ENCODE data around the gene C17orf67. TPM values are rescaled to one million over a fixed set of nuclear protein-coding genes. Genes with fewer than 3 reads are reported as not detected.

Gene C17orf67
- polyA plus RNA-seq, 1 donor (not counting 4 experiments of a cell fraction or from before 2014, with no cell fraction given), result 0.46 TPM

DNA sequence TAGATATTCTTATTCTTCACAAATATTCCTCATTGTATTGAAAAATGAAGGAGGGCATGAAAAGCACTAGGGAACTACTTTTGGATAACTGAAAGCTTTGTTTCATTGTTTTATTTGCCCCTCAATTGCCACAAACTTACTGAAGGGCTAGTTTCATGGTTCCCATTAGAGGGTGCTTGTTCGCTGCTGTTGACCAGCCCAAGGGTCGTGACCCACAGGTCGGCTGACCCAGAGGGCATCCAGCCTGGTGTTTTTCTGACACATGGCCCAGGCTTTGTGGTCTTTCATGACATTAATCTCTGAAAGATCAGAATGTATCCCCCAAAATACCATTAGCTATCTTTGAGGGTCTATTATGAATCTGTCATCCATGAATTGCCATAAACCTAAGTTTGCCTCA, 30.3 kb upstream of the C17orf67 start:
- Histone ChIP-seq H3K9ac (ENCODE audit: control insufficient read depth, extremely low read depth, insufficient read depth, low read length) (no peak overlapping the region), H3K27me3 (ENCODE audit: control insufficient read depth, extremely low read depth, insufficient read depth, low read length) (no peaks in the 10 kb centered on the region), H3K4me1 (ENCODE audit: control insufficient read depth, extremely low read depth, insufficient read depth, low read length) (no peaks in the 10 kb centered on the region), H3K36me3 (ENCODE audit: control insufficient read depth in 2 of 2, extremely low read depth in 1 of 2, insufficient read depth in 2 of 2, low read length in 2 of 2) (peaks cover 5 to 16% of the 10 kb centered on the region in 2 experiments), H3K79me2 (ENCODE audit: control insufficient read depth, insufficient read depth, low read length) (no peaks in the 10 kb centered on the region), H2AFZ (ENCODE audit: control insufficient read depth, low read length) (no peak overlapping the region), H3K4me3 (ENCODE audit: control insufficient read depth in 2 of 3, extremely low read depth in 1 of 3, insufficient read depth in 2 of 3, low read depth in 1 of 3, low read length in 3 of 3) (no peak overlapping the region), H3K9me1 (ENCODE audit: control insufficient read depth, extremely low read depth, insufficient read depth, low read length) (no peaks in the 10 kb centered on the region), H3K4me2 (ENCODE audit: control insufficient read depth, extremely low read depth, insufficient read depth, low read depth, low read length) (no peak overlapping the region), H3K27ac (ENCODE audit: control insufficient read depth, insufficient read depth, low read length) (no peak overlapping the region), H3K9me3 (ENCODE audit: control insufficient read depth, low read depth, low read length) (no peaks in the 10 kb centered on the region), H4K20me1 (ENCODE audit: control insufficient read depth, extremely low read depth, insufficient read depth, low read length) (no peaks in the 10 kb centered on the region)
- DNase-seq (ENCODE audit: low read depth, low spot score) (no peak), FAIRE-seq (no peak)
- dilution Hi-C loops (cut with MboI; ENCODE audit: extremely low pct_ligation_motif_present, low sequenced_read_pairs), result no loop called here
- TF ChIP-seq, protein P1, sequence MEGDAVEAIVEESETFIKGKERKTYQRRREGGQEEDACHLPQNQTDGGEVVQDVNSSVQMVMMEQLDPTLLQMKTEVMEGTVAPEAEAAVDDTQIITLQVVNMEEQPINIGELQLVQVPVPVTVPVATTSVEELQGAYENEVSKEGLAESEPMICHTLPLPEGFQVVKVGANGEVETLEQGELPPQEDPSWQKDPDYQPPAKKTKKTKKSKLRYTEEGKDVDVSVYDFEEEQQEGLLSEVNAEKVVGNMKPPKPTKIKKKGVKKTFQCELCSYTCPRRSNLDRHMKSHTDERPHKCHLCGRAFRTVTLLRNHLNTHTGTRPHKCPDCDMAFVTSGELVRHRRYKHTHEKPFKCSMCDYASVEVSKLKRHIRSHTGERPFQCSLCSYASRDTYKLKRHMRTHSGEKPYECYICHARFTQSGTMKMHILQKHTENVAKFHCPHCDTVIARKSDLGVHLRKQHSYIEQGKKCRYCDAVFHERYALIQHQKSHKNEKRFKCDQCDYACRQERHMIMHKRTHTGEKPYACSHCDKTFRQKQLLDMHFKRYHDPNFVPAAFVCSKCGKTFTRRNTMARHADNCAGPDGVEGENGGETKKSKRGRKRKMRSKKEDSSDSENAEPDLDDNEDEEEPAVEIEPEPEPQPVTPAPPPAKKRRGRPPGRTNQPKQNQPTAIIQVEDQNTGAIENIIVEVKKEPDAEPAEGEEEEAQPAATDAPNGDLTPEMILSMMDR (optimal IDR thresholded peaks at IDR 0.05 in 1 of 3, IDR thresholded peaks at IDR 0.05 in 1 of 3, conservative IDR thresholded peaks at IDR 0.05 in 1 of 3; ENCODE audit: extremely low read depth in 1 of 3, insufficient read depth in 2 of 3, low read length in 3 of 3), result no peak
- no peak for TF ChIP-seq EZH2 (IDR thresholded peaks at IDR 0.05; ENCODE audit: low read length)

DNA sequence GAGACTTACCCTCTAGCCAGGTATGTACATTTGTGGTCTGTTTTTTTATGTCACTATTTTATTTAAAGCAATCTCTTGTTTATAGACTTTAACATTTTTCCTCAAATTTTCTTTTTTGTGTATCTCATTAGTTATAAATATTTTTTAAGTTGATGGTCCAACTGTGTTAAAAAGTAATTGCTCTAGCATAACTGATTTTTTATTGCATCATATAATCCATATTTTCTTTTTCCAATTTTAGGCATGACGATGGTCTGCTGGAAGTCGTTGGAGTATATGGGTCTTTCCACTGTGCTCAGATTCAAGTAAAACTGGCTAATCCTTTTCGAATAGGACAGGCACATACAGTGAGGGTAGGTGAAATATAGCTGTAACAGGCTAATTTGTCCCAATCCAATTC, 28.2 kb upstream of the C17orf67 start:
- Histone ChIP-seq H3K9ac (ENCODE audit: control insufficient read depth, extremely low read depth, insufficient read depth, low read length) (no peak overlapping the region), H3K27me3 (ENCODE audit: control insufficient read depth, extremely low read depth, insufficient read depth, low read length) (no peaks in the 10 kb centered on the region), H3K27ac (ENCODE audit: control insufficient read depth, insufficient read depth, low read length) (no peak overlapping the region), H3K36me3 (ENCODE audit: control insufficient read depth in 2 of 2, extremely low read depth in 1 of 2, insufficient read depth in 2 of 2, low read length in 2 of 2) (peaks cover 5 to 16% of the 10 kb centered on the region in 2 experiments), H3K4me2 (ENCODE audit: control insufficient read depth, extremely low read depth, insufficient read depth, low read depth, low read length) (no peak overlapping the region), H3K9me3 (ENCODE audit: control insufficient read depth, low read depth, low read length) (no peaks in the 10 kb centered on the region), H4K20me1 (ENCODE audit: control insufficient read depth, extremely low read depth, insufficient read depth, low read length) (no peaks in the 10 kb centered on the region), H3K9me1 (ENCODE audit: control insufficient read depth, extremely low read depth, insufficient read depth, low read length) (no peaks in the 10 kb centered on the region), H2AFZ (ENCODE audit: control insufficient read depth, low read length) (no peak overlapping the region), H3K4me1 (ENCODE audit: control insufficient read depth, extremely low read depth, insufficient read depth, low read length) (no peaks in the 10 kb centered on the region), H3K79me2 (ENCODE audit: control insufficient read depth, insufficient read depth, low read length) (no peaks in the 10 kb centered on the region), H3K4me3 (ENCODE audit: control insufficient read depth in 2 of 3, extremely low read depth in 1 of 3, insufficient read depth in 2 of 3, low read depth in 1 of 3, low read length in 3 of 3) (no peak overlapping the region)
- dilution Hi-C loops (cut with MboI; ENCODE audit: extremely low pct_ligation_motif_present, low sequenced_read_pairs), result no loop called here
- DNase-seq (ENCODE audit: low read depth, low spot score), result no peak
- TF ChIP-seq, protein P1 (optimal IDR thresholded peaks at IDR 0.05 in 1 of 3, IDR thresholded peaks at IDR 0.05 in 1 of 3, conservative IDR thresholded peaks at IDR 0.05 in 1 of 3; ENCODE audit: extremely low read depth in 1 of 3, insufficient read depth in 2 of 3, low read length in 3 of 3), result no peak
- no peak for TF ChIP-seq EZH2 (IDR thresholded peaks at IDR 0.05; ENCODE audit: low read length)
- no peak for FAIRE-seq

Measured in keratinocyte (primary cell).